ENCODE data around the gene TXNDC5.

DNA sequence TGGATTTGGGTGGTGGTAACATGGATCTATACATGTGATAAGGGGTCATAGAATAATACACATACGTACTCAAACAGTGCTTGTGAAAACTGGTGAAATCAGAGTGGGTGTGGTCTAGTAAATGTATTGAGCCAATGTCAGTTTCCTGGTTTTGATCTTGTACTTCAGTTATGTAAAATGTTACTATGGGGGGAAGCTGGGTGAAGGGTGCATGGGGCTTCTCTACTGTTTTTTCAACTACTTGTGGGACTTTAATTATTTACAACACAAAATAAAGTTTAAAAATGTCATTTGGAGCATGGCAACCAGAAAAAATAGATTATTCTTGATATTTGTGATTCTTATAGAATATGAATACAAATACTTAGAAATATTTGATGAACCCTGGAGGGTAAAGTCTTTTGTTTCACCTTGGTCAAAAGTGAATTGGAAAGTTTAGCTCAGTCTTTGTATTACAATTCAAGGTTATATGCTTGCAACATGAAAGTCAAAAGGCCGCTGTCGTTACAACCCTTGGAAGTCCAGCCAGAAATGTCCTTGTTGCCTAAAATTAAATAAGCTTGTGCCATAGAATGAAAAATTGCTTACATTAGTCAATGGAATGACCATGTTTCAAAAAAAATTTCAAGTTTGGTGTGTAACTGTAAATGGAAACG lies 74.1 kb downstream of the TXNDC5 start:
- TF ChIP-seq, protein P1, sequence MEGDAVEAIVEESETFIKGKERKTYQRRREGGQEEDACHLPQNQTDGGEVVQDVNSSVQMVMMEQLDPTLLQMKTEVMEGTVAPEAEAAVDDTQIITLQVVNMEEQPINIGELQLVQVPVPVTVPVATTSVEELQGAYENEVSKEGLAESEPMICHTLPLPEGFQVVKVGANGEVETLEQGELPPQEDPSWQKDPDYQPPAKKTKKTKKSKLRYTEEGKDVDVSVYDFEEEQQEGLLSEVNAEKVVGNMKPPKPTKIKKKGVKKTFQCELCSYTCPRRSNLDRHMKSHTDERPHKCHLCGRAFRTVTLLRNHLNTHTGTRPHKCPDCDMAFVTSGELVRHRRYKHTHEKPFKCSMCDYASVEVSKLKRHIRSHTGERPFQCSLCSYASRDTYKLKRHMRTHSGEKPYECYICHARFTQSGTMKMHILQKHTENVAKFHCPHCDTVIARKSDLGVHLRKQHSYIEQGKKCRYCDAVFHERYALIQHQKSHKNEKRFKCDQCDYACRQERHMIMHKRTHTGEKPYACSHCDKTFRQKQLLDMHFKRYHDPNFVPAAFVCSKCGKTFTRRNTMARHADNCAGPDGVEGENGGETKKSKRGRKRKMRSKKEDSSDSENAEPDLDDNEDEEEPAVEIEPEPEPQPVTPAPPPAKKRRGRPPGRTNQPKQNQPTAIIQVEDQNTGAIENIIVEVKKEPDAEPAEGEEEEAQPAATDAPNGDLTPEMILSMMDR (conservative IDR thresholded peaks at IDR 0.05) = no peak
- no peak for TF ChIP-seq ZFX (IDR thresholded peaks at IDR 0.05)

Measured in C4-2B (cell line).